Measurements from ENCODE around the gene HARBI1. TPM values are rescaled to one million over a fixed set of nuclear protein-coding genes. Genes with fewer than 3 reads are reported as not detected.

HARBI1 gene
- total and polyA plus RNA-seq, 2 of the 8 experiments (the other 6 are each of a cell fraction or from before 2014, with no cell fraction given): 3.8 to 5.1 TPM

DNA sequence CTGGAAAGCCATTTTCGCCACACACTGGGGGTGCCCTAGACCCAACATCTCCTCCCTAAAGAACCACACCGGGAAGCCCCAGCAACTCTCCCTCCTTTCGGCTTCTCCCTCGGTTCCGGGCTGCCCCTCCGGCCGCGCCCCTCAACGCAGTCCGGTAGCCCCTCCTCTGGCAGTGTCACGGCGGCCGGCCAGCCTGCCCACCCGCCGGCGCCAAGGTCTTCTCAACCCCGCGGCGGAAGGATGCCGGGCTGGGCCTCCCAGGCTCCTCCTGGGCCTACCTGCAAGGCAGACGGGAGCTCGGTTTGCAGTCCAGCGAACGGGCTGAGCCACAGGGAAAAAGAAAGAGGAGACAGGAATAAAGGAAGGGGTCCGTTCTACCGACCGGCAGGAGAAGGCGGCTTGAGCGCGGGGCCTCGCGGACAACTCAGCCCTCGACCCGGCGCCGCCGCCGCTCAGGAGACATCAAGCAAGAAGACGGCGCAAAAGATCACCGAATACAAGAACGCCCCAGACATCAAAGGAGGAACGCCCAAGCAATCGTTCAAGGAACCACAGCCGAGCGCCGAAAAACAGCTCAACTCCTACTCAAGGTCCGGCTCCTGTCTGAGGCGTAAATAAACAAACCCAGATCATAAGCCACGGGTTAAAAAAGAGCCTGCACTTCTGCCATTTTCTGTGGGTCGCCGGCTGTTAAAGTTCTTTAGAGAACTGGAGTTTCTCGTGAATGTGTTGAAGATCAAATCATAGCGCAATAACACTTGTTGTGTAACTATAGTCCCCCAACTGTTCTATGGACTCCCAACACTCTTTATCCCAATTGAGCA is 23.3 kb downstream of the HARBI1 start, which contains the start of gene AMBRA1:
AMBRA1 (minus strand) TSS at position 474 of the 824 bp plus-strand sequence. CDS start 45,643 bp downstream, outside the sequence.
- Histone ChIP-seq H3K56ac (replicated peaks; ENCODE audit: insufficient read length, low read depth, low read length) (peak within 1 kb of the TSS; percentile 43), H3K14ac (ENCODE audit: insufficient read length) (no peak within 1 kb of the TSS), H2BK12ac (ENCODE audit: low read depth, low read length) (no peak within 1 kb of the TSS), H3K4me1 (replicated peaks in 1 of 4; ENCODE audit: control insufficient read depth in 3 of 4, insufficient read depth in 4 of 4, low read length in 3 of 4) (peaks cover 0 to 5% (median 3%) of the 10 kb centered on the region in 4 experiments; a peak in 4 of 7 replicates), H3K27ac (ENCODE audit: low read depth, low read length) (peak within 1 kb of the TSS; percentile 48; the same call in 1 of the 2 replicates), H2BK120ac (replicated peaks; ENCODE audit: low read depth, low read length) (no peak within 1 kb of the TSS), H3K18ac (ENCODE audit: extremely low read depth, low read length) (0 out of 2 replicates have a peak within 1 kb of the TSS, but pooled peaks have one; percentile 15), H3K4me2 (ENCODE audit: insufficient read depth in 1 of 2, low read depth in 2 of 2, low read length in 2 of 2) (peak within 1 kb of the TSS; percentile 82 to 87), H4K5ac (ENCODE audit: insufficient read length, low read depth, low read length) (peak within 1 kb of the TSS; percentile 27), H2AK5ac (ENCODE audit: low read depth, low read length) (no peak within 1 kb of the TSS), H3K27me3 (replicated peaks in 1 of 4; ENCODE audit: control insufficient read depth in 3 of 4, extremely low read depth in 1 of 4, insufficient read depth in 3 of 4, low read length in 3 of 4) (no peaks in the 10 kb centered on the region), H4K20me1 (replicated peaks in 1 of 2; ENCODE audit: control insufficient read depth in 1 of 2, insufficient read depth in 2 of 2, low read length in 2 of 2) (peaks cover 3 to 5% of the 10 kb centered on the region in 2 experiments), H3K23me2 (ENCODE audit: low read depth, low read length) (no peaks in the 10 kb centered on the region), H2AFZ (ENCODE audit: low read length) (peak within 1 kb of the TSS; percentile 74), H3K79me1 (ENCODE audit: low read depth, low read length) (peaks cover 2% of the 10 kb centered on the region; the same call in 1 of the 2 replicates), H3K36me3 (ENCODE audit: control insufficient read depth in 2 of 4, insufficient read depth in 4 of 4, low read length in 3 of 4) (no peaks in the 10 kb centered on the region), H2BK5ac (ENCODE audit: low read depth, low read length) (peak within 1 kb of the TSS; percentile 73; the same call in 1 of the 2 replicates), H4K91ac (replicated peaks; ENCODE audit: insufficient read length, low read length) (peak within 1 kb of the TSS; percentile 64), H2BK15ac (ENCODE audit: low read length) (no peak within 1 kb of the TSS), H3K79me2 (ENCODE audit: control insufficient read depth in 1 of 2, insufficient read depth in 2 of 2, low read length in 2 of 2) (peaks cover 11 to 50% of the 10 kb centered on the region in 2 experiments), H3K4me3 (ENCODE audit: extremely low read depth in 1 of 4, insufficient read depth in 2 of 4, low read depth in 3 of 4, low read length in 4 of 4) (peak within 1 kb of the TSS; percentile 82 to 95 (median 92)), H3K9me3 (ENCODE audit: insufficient read depth in 2 of 2, low read depth in 1 of 2, low read length in 1 of 2) (no peaks in the 10 kb centered on the region), H4K8ac (ENCODE audit: extremely low read depth, insufficient read depth, low read length) (peak within 1 kb of the TSS; percentile 83; the same call in 1 of the 2 replicates), H3K9ac (replicated peaks in 1 of 4; ENCODE audit: extremely low read depth in 1 of 4, low read depth in 3 of 4, low read length in 3 of 4) (peak within 1 kb of the TSS; percentile 11 to 94 (median 72)), H3K23ac (ENCODE audit: insufficient read length) (no peak within 1 kb of the TSS), H2BK20ac (ENCODE audit: low read length) (no peak within 1 kb of the TSS), H3K4ac (replicated peaks; ENCODE audit: insufficient read length, low read depth, low read length) (no peak within 1 kb of the TSS)
- 3% methylated on average over 54 of the region's 54 CpGs; no CpG with 5 or more reads in 1 of the 2 experiments for WGBS, 2 experiments (ENCODE audit: extremely low coverage in 1 of 2, insufficient coverage in 1 of 2, insufficient read length in 1 of 2, insufficient replicate concordance in 2 of 2, low coverage in 1 of 2, low lambda C conversion rate in 2 of 2, missing lambda C conversion rate in 1 of 2)
- ChIA-PET POLR2A (ENCODE audit: partially characterized antibody) (interaction anchor here (0.6 to 1.6 kb wide), 19 partner anchors 9 to 241 kb away, joined by 3 to 7 read pairs (median 3); partner anchors contain the start of gene MDK), CTCF (ENCODE audit: partially characterized antibody) (interaction anchor here (0.6 to 1.6 kb wide), 3 partner anchors 9 to 65 kb away, joined by 3 to 5 read pairs (median 4); no protein-coding TSS in a partner anchor)
- DNase-seq (ENCODE audit: low read depth in 1 of 2, low spot score in 2 of 2) (peak; percentile 75 to 95), FAIRE-seq (peak; percentile 50)
- TF ChIP-seq SRF (IDR thresholded peaks at IDR 0.05; ENCODE audit: low read depth, low read length) (peak; percentile 97), YY1 (IDR thresholded peaks at IDR 0.05; ENCODE audit: low read depth, low read length) (peak; percentile 81), HDAC2 (IDR thresholded peaks at IDR 0.05; ENCODE audit: borderline replicate concordance in 1 of 2, low read depth in 2 of 2, low read length in 2 of 2) (peak in 1 of 2 experiments; percentile 49; a peak in 1 of 4 replicates), SIRT6 (IDR thresholded peaks at IDR 0.05; ENCODE audit: low read length) (no peak), CREB1 (IDR thresholded peaks at IDR 0.05) (peak; percentile 60), SIN3A (conservative IDR thresholded peaks at IDR 0.05 in 1 of 2, IDR thresholded peaks at IDR 0.05 in 1 of 2; ENCODE audit: low read depth in 1 of 2, low read length in 2 of 2) (peak in 1 of 2 experiments; percentile 89; a peak in 3 of 4 replicates), NANOG (IDR thresholded peaks at IDR 0.05; ENCODE audit: insufficient read depth, low read depth, low read length, poor library complexity, severe bottlenecking) (peak; percentile 48), POLR2A (IDR thresholded peaks at IDR 0.05; ENCODE audit: control extremely low read depth in 1 of 2, low read depth in 2 of 2, low read length in 2 of 2) (peak; percentile 23 to 83), RBBP5 (IDR thresholded peaks at IDR 0.05; ENCODE audit: borderline replicate concordance, low read depth, low read length) (peak; percentile 88), EGR1 (IDR thresholded peaks at IDR 0.05; ENCODE audit: borderline replicate concordance, low read depth, low read length) (0 out of 2 replicates have a peak, but pooled peaks have one; percentile 50), TBP (IDR thresholded peaks at IDR 0.05; ENCODE audit: low read depth, low read length) (peak; percentile 80)

Measured in H1 (cell line).